ENCODE measurements around the gene CDX2.

GRCh38 chr13:27915301-27916207 lies 53.6 kb downstream of the CDX2 start:
- no peak for TF ChIP-seq EGR1 (IDR thresholded peaks at IDR 0.05; ENCODE audit: low read depth in 2 of 2)
- TF ChIP-seq CTCF (IDR thresholded peaks at IDR 0.05; ENCODE audit: low read depth, low read length, missing input control), result no peak
- TF ChIP-seq YY1 (IDR thresholded peaks at IDR 0.05), result no peak
- no peak for TF ChIP-seq JUND (IDR thresholded peaks at IDR 0.05)
- TF ChIP-seq RAD21 (IDR thresholded peaks at IDR 0.05), result no peak
- TF ChIP-seq MAX (IDR thresholded peaks at IDR 0.05), result no peak
- TF ChIP-seq TAF1 (conservative IDR thresholded peaks at IDR 0.05), result no peak
- TF ChIP-seq, protein P1, sequence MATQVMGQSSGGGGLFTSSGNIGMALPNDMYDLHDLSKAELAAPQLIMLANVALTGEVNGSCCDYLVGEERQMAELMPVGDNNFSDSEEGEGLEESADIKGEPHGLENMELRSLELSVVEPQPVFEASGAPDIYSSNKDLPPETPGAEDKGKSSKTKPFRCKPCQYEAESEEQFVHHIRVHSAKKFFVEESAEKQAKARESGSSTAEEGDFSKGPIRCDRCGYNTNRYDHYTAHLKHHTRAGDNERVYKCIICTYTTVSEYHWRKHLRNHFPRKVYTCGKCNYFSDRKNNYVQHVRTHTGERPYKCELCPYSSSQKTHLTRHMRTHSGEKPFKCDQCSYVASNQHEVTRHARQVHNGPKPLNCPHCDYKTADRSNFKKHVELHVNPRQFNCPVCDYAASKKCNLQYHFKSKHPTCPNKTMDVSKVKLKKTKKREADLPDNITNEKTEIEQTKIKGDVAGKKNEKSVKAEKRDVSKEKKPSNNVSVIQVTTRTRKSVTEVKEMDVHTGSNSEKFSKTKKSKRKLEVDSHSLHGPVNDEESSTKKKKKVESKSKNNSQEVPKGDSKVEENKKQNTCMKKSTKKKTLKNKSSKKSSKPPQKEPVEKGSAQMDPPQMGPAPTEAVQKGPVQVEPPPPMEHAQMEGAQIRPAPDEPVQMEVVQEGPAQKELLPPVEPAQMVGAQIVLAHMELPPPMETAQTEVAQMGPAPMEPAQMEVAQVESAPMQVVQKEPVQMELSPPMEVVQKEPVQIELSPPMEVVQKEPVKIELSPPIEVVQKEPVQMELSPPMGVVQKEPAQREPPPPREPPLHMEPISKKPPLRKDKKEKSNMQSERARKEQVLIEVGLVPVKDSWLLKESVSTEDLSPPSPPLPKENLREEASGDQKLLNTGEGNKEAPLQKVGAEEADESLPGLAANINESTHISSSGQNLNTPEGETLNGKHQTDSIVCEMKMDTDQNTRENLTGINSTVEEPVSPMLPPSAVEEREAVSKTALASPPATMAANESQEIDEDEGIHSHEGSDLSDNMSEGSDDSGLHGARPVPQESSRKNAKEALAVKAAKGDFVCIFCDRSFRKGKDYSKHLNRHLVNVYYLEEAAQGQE (IDR thresholded peaks at IDR 0.05), result no peak
- TF ChIP-seq FOXA1 (IDR thresholded peaks at IDR 0.05), result no peak
- TF ChIP-seq, protein P2, sequence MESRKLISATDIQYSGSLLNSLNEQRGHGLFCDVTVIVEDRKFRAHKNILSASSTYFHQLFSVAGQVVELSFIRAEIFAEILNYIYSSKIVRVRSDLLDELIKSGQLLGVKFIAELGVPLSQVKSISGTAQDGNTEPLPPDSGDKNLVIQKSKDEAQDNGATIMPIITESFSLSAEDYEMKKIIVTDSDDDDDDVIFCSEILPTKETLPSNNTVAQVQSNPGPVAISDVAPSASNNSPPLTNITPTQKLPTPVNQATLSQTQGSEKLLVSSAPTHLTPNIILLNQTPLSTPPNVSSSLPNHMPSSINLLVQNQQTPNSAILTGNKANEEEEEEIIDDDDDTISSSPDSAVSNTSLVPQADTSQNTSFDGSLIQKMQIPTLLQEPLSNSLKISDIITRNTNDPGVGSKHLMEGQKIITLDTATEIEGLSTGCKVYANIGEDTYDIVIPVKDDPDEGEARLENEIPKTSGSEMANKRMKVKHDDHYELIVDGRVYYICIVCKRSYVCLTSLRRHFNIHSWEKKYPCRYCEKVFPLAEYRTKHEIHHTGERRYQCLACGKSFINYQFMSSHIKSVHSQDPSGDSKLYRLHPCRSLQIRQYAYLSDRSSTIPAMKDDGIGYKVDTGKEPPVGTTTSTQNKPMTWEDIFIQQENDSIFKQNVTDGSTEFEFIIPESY (IDR thresholded peaks at IDR 0.05), result no peak
- TF ChIP-seq, protein P3, sequence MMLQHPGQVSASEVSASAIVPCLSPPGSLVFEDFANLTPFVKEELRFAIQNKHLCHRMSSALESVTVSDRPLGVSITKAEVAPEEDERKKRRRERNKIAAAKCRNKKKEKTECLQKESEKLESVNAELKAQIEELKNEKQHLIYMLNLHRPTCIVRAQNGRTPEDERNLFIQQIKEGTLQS (IDR thresholded peaks at IDR 0.05), result no peak
- TF ChIP-seq HNF4G (IDR thresholded peaks at IDR 0.05), result no peak
